ENCODE measurements around the gene ASGR2.
"Not testable (repeated sequence)": the region's sequence is repeated elsewhere in the genome, so short reads cannot be mapped to it uniquely, and the experiment has no call there.

The ASGR2 gene

GRCh38 chr17:7097940-7098339 is 16.7 kb downstream of the ASGR2 start:
- no peak for DNase-seq

GRCh38 chr17:7095625-7096024 is 19.0 kb downstream of the ASGR2 start:
- no peak for DNase-seq

- no peak for DNase-seq
Measured at GRCh38 chr17:7094652-7095019, 20.0 kb downstream of the ASGR2 start.

- not testable (repeated sequence) for DNase-seq
Measured at GRCh38 chr17:7091311-7092005, 23.2 kb downstream of the ASGR2 start.

- not testable (repeated sequence) for DNase-seq
Measured at GRCh38 chr17:7089570-7089969, 25.1 kb downstream of the ASGR2 start.

- not testable (repeated sequence) for DNase-seq
Measured at GRCh38 chr17:7088442-7088841, 26.2 kb downstream of the ASGR2 start.

GRCh38 chr17:7084088-7084487 is 30.5 kb downstream of the ASGR2 start:
- no peak for DNase-seq

GRCh38 chr17:7083592-7083991 is 31.0 kb downstream of the ASGR2 start:
- no peak for DNase-seq

GRCh38 chr17:7081341-7082062 is 33.1 kb downstream of the ASGR2 start:
- DNase-seq: no peak

- DNase-seq: no peak
Measured at GRCh38 chr17:7080456-7081041, 34.1 kb downstream of the ASGR2 start.

- no peak for DNase-seq
Measured at GRCh38 chr17:7079581-7080455, 34.8 kb downstream of the ASGR2 start, which contains the start of gene CLEC10A. Gene CLEC10A, minus strand, starts transcription at chr17:7080251. Its CDS starts 1,439 bp downstream, at chr17:7078812.

GRCh38 chr17:7078711-7079110 is 35.9 kb downstream of the ASGR2 start:
- no peak for DNase-seq

GRCh38 chr17:7077911-7078546 is 36.6 kb downstream of the ASGR2 start:
- no peak for DNase-seq

- no peak for DNase-seq
Measured at GRCh38 chr17:7074931-7075330, 39.7 kb downstream of the ASGR2 start.

GRCh38 chr17:7072406-7072805 is 42.2 kb downstream of the ASGR2 start:
- DNase-seq: no peak

GRCh38 chr17:7070712-7071111 is 43.9 kb downstream of the ASGR2 start:
- DNase-seq: no peak

- no peak for DNase-seq
Measured at GRCh38 chr17:7068268-7068667, 46.4 kb downstream of the ASGR2 start.

- no peak for DNase-seq
Measured at GRCh38 chr17:7067198-7067597, 47.4 kb downstream of the ASGR2 start.

GRCh38 chr17:7064261-7064660 is 50.4 kb downstream of the ASGR2 start:
- no peak for DNase-seq

GRCh38 chr17:7063518-7064094 is 51.0 kb downstream of the ASGR2 start:
- no peak for DNase-seq

- DNase-seq: no peak
Measured at GRCh38 chr17:7060165-7060891, 54.3 kb downstream of the ASGR2 start.

Measured in islet precursor cell (in vitro differentiated cells).